Stimulated activated CD8-positive, alpha-beta memory T cell treated with anti-CD3 and anti-CD28 coated beads, Interleukin-12 subunit alpha, Interleukin-12 subunit beta, amount 100 ng/mL, for 24 hours (primary cell): ENCODE measurements around the gene VPS11.
A peak's percentile ranks its signal among the peaks of the same experiment; 100 is the strongest.
"Not testable (repeated sequence)": the region's sequence is repeated elsewhere in the genome, so short reads cannot be mapped to it uniquely, and the experiment has no call there.

Source experiments
- DNase-seq: peaks from one replicate; pipeline ENCODE4 v3.0.0-alpha.2; 2020; ENCODE audit errors: extremely low read depth

The VPS11 gene

DNA sequence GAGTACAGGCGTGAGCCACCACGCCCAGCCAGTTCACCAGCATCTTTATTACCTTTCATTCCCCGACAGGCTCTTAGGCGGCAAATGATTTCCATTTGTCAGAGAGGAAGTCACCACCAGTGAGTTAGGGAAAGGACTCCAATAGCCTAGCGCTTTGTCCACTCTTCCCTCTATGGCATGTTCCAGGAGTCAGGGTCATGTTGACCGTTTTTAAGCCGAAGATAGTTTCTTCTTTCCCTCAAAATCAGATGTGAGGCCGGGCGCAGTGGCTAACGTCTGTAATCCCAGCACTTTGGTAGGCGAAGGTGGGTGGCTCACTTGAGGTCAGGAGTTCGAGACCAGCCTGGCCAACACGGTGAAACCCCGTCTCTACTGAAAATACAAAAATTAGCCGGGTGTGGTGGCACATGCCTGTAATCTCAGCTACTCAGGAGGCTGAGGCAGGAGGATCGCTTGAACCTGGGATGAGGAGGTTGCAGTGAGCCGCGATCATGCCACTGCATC, 35.6 kb downstream of the VPS11 start:
- DNase-seq = not testable (repeated sequence)

DNA sequence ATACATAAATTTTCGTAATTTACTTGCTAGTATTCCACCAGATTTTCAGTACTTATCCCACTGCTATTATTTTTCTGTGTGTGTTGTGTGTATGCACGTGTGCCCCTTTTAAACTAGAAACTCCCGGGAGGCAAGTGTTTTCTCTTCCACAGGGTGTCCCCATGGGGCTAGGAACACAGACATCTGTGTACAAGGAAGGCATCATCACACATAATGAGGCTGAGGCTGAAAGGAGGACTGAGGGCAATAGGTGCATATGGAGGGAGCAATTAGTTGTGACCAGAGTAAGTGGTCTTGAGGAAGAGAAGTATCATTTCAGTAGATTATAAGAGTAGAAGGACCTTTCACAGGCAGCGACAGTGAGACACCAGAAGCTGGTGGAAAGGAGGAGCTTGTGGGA, 36.2 kb downstream of the VPS11 start:
- no peak for DNase-seq

DNA sequence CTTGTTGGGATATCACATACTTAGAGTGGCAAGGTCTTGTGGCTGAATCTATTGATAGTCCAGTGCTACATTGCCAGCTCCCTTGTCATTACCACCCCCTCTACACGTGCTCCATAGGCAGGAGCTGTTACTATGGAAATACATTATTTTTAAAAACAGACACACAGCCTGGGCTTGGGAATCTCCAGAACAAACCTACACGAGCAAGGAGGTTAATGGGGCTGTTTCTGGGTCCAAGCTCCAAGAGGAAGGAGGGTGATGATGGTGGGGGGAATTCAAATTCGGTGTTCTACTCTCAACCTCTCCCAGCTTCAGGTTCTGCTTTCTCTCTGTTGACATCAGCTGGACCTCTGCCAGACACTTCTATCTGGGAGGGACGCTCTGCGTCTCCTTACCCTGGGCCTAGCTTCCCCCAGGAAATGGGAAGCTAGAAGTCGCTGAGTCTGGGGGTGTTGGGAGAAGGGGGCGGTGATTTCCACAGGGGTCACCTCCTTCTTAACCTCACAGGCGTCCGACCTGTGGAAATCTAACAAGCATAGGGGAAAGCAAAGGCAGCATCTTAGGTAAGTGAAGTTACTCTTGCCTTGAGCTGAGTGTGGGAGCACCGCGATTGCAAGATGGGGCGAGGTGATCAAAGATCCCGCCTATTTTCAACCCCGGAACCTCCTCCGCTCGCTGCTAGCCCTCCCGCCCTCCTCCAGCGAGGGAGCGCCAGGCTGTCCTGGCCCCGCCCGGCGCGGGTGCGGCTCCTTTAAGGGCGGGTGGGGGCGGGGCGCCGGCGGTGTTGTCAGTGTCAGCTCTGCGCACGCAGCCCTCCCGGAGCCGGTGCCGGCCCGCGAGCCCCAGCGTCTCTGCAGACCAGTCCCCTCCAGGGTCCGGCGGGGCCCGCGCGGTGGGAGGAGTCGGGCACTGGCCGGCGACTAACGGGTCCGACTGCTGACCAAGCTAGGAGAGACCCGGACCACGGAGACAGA, 39.2 kb downstream of the VPS11 start, which contains the start of gene C2CD2L:
C2CD2L (plus strand) TSS at position 781 of the 974 bp plus-strand sequence. CDS start 398 bp downstream, outside the sequence.
- peak; percentile 72 for DNase-seq

DNA sequence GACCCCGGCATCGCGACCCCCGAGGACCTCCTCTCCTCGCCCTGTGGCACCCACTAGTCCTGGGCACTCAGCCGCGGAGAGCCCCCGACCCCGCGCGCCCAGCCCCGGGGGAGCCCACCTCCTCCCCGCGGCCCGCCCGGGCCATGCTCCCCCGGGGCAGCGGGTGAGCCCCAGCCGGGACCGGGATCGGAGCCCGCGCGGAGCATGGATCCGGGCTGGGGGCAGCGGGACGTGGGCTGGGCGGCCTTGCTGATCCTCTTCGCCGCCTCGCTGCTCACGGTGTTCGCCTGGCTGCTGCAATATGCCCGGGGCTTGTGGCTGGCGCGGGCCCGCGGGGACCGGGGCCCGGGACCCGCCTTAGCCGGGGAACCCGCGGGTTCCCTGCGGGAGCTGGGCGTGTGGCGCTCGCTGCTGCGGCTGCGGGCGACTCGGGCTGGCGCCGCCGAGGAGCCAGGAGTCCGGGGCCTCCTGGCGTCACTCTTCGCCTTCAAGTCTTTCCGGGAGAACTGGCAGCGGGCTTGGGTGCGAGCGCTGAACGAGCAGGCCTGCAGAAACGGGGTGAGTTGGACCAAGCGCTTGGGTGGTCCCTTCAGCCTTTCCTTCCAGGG, 40.0 kb downstream of the VPS11 start:
- DNase-seq = no peak

DNA sequence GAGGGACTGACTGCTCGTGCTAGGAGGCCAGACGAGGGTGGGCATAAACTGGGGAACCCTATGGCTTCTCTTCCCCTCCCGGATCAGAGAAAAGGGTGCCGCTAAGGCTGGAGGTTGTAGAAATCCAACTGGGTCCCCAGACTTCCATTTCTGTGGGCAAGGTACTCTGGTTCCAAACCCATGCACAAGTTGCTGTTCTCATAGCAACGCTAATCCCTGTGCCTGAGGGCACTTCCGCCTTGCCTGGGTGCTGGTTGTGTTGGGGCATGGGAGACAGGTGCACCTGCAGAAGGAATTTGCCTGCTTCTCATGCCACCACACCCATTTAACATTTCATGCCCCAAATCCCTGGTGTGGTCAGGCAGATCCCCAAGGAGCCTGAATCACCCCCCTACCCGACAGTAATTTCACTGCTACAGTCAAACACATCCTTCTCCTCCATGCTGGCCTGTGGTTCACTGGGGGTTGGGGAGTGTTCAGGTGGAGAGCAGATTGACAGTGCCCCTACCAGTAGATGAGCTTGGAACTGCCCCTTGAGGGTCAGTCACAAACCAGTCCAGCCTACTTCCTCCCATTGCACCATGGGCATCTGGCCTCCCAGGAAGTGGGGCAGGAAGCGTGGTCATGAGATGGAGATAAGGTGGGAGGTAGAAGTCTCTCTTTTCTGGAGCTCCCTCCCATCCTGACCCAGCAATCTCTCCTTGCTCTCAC, 40.7 kb downstream of the VPS11 start:
- no peak for DNase-seq

DNA sequence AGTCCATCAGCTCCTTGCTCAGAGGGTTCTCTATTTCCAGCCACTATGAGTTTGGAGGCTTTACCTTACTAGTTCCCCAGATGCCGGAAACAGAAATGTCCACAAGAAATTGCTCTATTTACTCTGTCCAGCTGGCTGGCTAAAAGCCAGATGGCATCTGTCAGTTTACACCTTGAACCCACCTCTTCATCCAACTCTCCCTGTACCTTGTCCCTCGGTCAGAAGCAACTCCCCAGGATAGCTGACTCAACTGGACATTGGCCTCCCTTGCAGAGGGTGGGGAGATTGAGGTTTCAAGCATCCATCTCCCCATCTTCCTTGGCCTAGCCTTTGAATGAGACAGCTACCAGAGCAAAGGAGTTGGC, 41.2 kb downstream of the VPS11 start:
- no peak for DNase-seq

DNA sequence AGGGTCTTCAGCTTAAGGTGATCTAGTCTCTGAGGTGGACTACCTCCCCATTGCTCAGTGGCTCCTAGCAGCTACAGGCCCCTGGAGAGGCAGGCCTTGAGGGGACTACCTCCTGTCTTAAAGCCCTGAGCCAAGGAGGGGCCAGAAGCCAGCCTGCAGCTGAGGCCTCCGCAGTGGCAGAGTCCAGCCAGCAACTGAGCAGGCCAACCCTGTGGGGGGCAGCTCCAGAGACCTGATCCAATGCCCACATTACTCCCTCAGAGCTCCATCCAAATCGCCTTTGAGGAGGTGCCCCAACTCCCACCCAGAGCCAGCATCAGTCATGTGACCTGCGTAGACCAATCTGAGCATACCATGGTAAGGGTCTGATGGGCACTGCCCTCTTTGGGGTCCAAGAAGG, 42.2 kb downstream of the VPS11 start:
- no peak for DNase-seq

DNA sequence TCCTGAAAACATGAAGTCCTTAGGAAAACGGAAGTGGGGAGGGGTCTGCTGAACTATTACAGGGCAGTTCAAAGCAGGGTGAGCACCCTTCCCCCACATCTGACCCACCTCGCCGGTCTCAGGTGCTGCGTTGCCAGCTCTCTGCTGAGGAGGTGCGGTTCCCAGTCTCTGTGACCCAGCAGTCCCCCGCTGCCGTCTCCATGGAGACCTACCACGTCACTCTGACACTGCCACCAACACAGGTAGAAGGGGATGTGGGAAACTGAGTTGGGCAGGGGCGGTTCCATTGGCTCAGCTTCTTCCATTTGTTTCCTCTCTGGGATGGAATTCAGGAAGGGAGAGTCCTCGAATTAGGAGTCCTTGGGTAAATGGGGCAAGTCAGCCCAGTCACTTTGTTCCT, 42.8 kb downstream of the VPS11 start:
- DNase-seq = no peak

DNA sequence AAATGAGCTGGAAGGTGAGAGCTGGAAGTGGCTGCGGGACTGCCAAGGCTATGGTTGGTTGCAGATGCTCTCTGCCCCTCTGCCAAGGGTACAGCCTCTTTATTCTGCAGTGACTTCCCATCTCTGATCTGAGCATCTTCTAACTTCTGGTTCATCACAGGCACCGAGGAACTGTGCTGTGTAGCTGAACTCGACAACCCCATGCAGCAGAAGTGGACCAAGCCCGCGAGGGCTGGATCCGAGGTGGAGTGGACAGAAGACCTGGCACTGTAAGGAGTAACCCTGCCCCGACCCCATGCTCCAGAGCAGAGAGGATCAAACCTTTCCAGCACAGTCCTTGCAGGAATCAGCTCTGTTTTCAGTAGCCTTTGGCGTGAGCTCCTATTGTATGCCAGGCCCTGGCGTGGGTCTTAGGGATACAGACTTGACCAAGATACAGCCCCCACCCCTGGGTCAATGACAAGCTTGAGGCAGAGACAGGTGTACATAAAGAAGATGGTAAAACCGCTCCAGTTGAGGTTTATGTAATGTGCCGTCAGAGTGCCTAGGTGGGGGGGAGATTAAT, 43.8 kb downstream of the VPS11 start:
- DNase-seq = no peak

DNA sequence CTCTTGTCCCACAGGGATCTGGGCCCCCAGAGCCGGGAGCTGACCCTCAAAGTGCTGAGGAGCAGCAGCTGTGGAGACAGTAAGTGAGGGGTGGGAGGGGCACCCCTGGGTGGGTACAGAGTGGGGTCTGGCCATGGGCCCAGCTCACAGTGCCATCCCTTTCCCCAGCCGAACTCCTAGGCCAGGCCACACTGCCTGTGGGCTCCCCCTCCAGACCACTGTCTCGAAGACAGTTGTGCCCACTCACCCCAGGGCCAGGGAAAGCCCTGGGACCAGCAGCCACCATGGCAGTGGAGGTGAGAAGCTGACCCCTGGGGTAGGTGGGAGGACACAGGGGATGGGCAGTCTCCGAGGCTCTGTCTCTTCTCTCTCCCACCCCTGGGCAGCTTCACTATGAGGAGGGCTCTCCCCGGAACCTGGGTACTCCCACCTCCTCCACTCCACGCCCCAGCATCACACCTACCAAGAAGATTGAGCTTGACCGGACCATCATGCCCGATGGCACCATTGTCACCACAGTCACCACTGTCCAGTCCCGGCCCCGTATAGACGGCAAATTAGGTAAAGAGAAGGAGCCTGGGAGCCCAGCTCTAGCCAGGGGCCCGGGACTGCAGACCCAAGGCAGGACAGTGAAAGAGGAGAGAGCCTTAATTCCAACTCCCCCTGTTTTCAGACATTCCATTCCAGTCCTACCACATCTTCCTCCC, 44.8 kb downstream of the VPS11 start:
- no peak for DNase-seq

DNA sequence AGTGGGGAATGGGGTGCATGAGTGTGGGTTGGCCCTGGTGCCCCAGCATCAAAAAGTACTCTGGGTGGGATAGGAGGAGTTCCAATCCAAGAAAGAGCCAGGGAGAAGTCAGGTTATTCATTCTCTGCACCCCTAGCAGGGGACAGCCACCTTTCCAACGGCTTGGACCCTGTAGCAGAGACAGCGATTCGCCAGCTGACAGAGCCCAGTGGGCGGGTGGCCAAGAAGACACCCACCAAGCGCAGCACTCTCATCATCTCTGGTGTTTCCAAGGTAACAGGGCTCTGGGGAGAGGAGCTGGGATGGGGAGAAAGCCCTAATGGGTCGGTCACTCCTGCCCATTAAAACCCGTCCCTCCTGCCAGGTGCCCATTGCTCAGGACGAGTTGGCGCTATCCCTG, 46.1 kb downstream of the VPS11 start:
- DNase-seq = no peak

DNA sequence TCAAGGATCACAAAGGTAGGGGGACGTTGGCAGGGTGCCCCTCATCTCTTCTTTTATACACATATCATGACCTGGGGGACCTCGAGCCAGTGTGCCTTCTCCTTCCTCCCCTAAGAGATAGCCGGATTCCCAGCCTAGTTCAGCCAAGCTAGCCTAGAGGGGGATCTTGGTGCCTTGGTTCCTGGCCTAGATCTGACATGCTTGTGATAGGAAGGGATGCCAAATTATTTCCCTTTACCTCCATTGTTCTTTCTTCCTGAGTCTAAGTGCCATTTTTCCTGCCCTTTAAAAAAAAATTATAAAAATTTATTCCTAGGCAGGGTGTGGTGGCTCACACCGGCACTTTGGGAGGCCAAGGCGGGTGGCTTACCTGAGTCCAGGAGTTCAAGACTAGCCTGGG, 46.7 kb downstream of the VPS11 start:
- no peak for DNase-seq

DNA sequence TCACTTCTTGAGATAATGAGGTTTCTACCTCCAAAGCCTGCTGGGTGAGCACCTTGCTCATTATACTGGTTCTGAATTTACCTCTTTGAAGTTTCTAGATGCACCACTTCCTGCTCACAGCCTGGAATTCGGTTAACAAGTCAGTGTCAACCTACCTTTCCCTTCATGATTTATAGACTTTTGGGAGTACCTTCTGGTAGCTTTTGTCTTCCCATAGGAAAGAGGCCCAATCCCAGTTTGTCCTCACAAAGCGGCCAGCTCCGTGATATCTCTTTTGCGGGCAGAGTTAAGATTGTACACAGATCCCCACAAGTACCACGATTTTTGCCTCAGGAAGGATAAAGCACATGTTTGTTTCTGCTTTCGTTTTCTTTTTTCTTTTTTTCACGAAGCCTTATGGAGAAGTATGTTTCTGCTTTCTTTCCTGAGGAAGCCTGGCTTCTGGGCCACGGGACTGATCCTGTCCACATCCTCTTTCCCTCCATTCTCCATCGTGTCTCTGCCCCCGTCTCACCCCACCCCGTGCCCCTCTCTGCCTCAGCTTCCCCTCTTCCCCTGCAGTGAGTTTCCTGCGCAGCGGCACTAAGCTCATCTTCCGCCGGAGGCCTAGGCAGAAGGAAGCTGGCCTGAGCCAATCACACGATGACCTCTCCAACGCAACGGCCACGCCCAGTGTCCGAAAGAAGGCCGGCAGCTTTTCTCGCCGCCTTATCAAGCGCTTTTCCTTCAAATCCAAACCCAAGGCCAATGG, 48.0 kb downstream of the VPS11 start:
- no peak for DNase-seq

DNA sequence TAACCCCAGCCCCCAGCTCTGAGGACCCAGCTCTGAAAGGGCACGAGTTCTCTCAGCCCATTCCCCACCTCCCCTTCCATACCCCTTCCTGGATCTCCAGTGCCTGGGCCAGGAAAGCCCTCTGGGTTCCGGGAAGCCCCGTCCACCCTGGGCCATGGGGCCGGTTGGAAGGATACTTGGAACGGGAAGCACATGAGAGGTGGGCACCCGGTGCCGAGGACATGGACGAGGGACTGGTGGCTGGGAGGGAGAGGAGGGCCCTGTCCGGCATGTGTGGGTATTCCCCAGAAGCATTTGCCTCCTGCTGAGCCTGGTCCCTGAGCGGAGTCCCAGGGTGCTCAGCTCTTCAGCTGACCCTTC, 48.6 kb downstream of the VPS11 start:
- DNase-seq = no peak

DNA sequence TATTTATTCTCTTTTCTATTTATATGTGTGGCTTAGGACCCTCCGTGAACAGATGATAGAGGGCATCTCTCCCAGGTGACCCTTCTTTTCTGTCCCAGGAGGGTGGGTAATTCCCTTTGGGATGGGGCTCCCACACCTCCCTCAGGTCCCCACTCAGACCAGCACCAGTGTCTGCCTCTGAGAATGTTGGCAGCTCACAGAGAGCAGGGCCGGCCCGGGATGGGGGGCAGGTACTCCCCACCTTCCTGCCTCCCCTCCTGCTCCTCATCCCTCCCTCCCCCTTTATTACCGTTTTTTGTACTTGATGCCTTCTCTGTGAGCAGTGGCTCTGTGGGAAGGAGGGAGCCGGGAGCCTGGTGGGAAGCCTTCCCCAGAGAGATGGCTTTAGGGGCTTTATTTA, 49.0 kb downstream of the VPS11 start:
- no peak for DNase-seq

DNA sequence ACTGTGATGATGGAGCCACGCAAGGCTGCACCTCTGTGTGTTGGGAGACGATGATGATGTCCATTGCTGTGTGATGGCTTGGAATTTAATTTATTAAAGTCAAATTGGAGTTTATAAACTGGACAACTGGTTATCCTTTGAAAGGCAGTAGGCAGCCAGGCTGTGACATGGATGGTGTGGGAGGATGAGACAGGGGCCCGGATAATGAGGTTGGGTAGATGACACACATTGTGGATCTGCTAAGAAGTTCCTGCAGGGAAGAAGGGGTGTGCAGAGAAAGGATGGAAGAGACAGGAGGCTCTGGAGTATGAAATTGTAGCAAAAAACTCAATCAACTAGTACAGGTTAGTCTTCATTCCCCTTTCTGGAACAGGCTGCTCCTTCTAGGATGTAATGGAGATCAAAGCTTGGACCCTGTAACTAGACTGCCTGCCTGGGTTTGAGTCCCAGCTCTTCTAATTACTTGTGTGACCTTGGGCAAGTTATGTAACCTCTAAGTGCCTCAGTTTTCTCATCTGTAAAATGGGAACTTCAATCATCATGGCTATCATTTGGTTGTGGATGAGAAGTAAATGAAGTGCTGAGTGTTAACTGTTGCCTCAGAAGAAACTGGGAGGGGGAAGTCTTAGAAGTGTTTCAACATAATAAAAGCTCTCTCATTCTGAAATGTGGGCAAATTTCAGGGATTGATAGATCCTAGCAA, 49.5 kb downstream of the VPS11 start:
- DNase-seq = no peak

DNA sequence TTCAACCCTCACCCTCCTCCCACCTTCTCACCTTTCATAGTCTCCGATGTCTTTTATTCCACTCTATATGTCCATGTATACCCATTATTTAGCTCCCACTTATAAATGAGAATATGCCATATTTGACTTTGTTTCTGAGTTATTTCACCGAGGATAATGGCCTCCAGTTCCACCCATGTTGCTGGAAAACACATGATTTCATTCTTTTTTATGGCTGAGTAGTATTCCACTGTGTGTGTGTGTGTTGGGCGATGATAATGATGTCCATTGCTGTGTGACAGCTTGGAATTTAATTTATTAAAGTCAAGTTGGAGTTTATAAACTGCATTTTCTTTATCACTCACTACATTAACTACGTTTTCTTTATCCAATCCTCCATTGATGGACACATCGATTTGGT, 50.6 kb downstream of the VPS11 start:
- DNase-seq = no peak

DNA sequence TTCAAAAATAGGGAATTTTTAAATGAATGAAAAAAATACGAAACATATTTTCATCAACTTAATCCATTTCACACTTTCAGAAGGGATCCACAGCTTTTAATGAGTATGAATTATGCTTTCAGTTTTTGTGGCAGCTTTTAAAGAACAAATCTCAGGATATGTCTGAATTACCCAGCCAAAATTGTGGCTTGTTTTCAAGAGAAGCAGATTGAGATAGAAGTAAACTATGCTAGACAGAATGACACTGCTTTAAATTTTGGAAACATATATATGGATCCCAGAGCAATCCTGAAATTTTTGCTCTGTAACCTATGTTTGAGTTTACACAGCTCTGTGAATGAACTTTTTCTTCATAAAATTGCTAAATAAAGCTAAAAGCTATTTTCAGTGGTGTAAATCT, 51.3 kb downstream of the VPS11 start:
- DNase-seq = no peak

DNA sequence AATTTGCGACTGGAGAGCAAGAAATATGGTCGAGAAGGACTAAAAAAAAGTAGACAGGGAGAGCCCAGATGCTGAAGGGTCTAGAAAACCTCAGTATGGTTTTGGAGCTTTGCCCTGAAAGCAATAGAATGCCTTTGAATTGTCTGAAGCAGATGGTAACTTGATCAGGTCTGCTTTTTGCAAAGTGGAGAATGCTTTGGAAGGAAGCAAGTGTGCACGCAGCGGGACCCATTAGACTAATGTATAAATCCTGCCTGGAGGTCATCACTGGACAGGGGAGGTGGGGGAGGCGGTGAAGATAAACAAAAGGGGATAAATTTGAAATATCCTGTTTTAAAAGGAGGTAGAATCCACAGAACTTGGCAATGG, 53.0 kb downstream of the VPS11 start:
- DNase-seq = no peak
